Lung (tissue), 12 donors: ENCODE measurements around the gene KRT80. TPM values are rescaled to one million over a fixed set of nuclear protein-coding genes. Genes with fewer than 3 reads are reported as not detected.
A peak's percentile ranks its signal among the peaks of the same experiment; 100 is the strongest.

Source experiments
- ATAC-seq: fragments of 200-7000 bp; cut with Tn5 transposase; one replicate; pipeline ENCODE4 v1.9.1; 2020; ENCODE audit warnings: moderate number of reproducible peaks; ENCODE audit not compliant: insufficient read depth, low FRiP score
- DNase-seq, 3 donors: peaks; one replicate each; pipeline ENCODE4 v3.0.0-alpha.2; 2013 to 2017
- H3K27ac ChIP-seq, 2 donors: one replicate each; pipeline ENCODE4 v1.5.1; 2013; ENCODE audit warnings: mild to moderate bottlenecking in 2 of 2, moderate library complexity in 2 of 2, control low read depth in 1 of 2, inconsistent platforms in 1 of 2, low read depth in 1 of 2, low read length in 1 of 2
- H3K27me3 ChIP-seq, 3 donors: one replicate each; pipeline ENCODE4 v1.5.1; 2013; ENCODE audit warnings: low read length in 2 of 3; ENCODE audit not compliant: control insufficient read depth in 3 of 3, insufficient read depth in 3 of 3
- H3K36me3 ChIP-seq, 4 donors: one replicate each; pipeline ENCODE4 v1.5.1; 2013; ENCODE audit warnings: low read length in 4 of 4, mild to moderate bottlenecking in 1 of 4, moderate library complexity in 1 of 4; ENCODE audit not compliant: control insufficient read depth in 4 of 4, insufficient read depth in 4 of 4
- H3K4me1 ChIP-seq, 5 donors: one replicate each; pipeline ENCODE4 v1.5.1; 2013; ENCODE audit warnings: low read length in 5 of 5, mild to moderate bottlenecking in 2 of 5, moderate library complexity in 1 of 5; ENCODE audit not compliant: control insufficient read depth in 5 of 5, insufficient read depth in 5 of 5
- H3K4me3 ChIP-seq: one replicate; pipeline ENCODE4 v1.5.1; 2013; ENCODE audit warnings: mild to moderate bottlenecking, control low read depth, moderate library complexity
- H3K9ac ChIP-seq, 2 donors: one replicate each; pipeline ENCODE4 v1.5.1; 2013; ENCODE audit warnings: low read length in 2 of 2, control low read depth in 1 of 2; ENCODE audit not compliant: insufficient read depth in 1 of 2
- H3K9me3 ChIP-seq, 4 donors: one replicate each; pipeline ENCODE4 v1.5.1; 2013; ENCODE audit warnings: low read length in 3 of 4, mild to moderate bottlenecking in 1 of 4, moderate library complexity in 1 of 4; ENCODE audit not compliant: control insufficient read depth in 4 of 4, insufficient read depth in 3 of 4
- CTCF ChIP-seq: IDR thresholded peaks from 2 replicates; pipeline ENCODE4 v1.5.1; 2012; ENCODE audit warnings: mild to moderate bottlenecking; ENCODE audit errors: control extremely low read depth, extremely low read depth
- WGBS, 2 donors: extraction: QIAGEN DNeasy Blood & Tissue Kit; methylation state at CpG; one replicate each; pipeline ENCODE4 v1.1.7; 2013; 5-methylcytosine and 5-hydroxymethylcytosine counted together
- polyA plus RNA-seq, 2 donors: library from polyadenylated mRNA; stranded (reverse); fragments of 200-250 nt; gene quantifications; one replicate each; pipeline ENCODE4 v1.2.1, GENCODE V29; 2013
- total RNA-seq, 2 donors: library from RNA; depleted of rRNA in 1 of 2; stranded (reverse); fragments of >200 nt in 1 of 2; gene quantifications; one replicate each; pipeline ENCODE4 v1.2.1, GENCODE V29; 2014 to 2021
- donor health status: control.
- donor health status: control.
- donor health status: Bipolar disorder and iron deficiency.
- donor health status: healthy.
- donor health status: DM: yes; HTN: yes; CAD: no.

The KRT80 gene
- total and polyA plus RNA-seq, 4 donors = 1.8 to 15.5 (median 8.6) TPM

DNA sequence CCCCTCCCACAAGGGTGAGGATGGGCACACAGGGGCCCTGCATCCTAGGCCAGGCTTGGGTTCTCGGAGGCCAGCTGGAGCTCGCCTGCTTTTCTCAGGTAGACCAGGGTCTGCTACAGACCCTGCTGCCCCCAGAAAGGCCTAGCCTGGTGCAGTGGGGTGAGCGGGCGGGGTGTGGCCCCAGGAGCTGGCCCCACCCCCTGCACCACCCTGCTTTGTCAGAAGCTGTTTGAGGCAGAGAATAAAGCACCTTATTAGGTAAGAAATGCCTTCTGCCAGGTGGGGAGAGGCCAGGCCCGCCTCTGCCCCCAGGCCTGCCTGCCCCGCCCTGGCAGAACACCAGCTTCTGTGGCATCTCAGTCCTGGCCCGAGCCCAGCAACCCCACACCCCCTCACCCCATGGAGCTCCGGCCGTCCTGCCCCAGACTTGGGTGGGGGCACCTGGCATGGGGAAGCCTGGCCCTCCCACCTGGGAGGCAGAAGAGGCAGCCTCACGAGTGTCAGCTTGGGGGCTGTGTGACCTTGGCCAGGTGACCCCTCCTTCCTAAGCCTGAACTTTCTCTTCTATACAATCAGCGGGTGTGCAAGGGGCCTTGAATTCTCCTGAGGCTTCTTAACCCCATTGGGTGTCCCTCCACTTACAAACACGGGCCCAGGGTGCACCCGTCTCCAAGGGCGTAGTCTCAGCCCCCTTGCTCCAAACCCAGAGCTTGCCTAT is 43.2 kb downstream of the KRT80 start:
- TF ChIP-seq CTCF = no peak
- 78 to 89% methylated on average over 14 of the region's 14 CpGs for WGBS, 2 donors
- H3K4me3 ChIP-seq = no peak overlapping the region
- H3K27me3 ChIP-seq = no peaks in the 10 kb centered on the region
- no peaks in the 10 kb centered on the region for H3K36me3 ChIP-seq
- peaks cover 0 to 40% (median 11%) of the 10 kb centered on the region in 5 donors for H3K4me1 ChIP-seq
- no peaks in the 10 kb centered on the region for H3K9me3 ChIP-seq
- ATAC-seq (peak; percentile 41), DNase-seq (no peak)
- no peak overlapping the region for H3K9ac ChIP-seq
- H3K27ac ChIP-seq = peak overlapping the region in 1 of 2 donors; percentile 97

- no peak for TF ChIP-seq CTCF
- no peaks in the 10 kb centered on the region for H3K9me3 ChIP-seq
- no peak overlapping the region for H3K4me3 ChIP-seq
- H3K27ac ChIP-seq = peak overlapping the region in 1 of 2 donors; percentile 97
- H3K36me3 ChIP-seq = no peaks in the 10 kb centered on the region
- 91 to 94% methylated on average over 10 of the region's 10 CpGs for WGBS, 2 donors
- no peak for ATAC-seq
- no peak overlapping the region for H3K9ac ChIP-seq
- DNase-seq = no peak
- peaks cover 0 to 44% (median 11%) of the 10 kb centered on the region in 5 donors for H3K4me1 ChIP-seq
- H3K27me3 ChIP-seq = no peaks in the 10 kb centered on the region
Measured at GRCh38 chr12:52147964-52148463, 43.8 kb downstream of the KRT80 start.

- Histone ChIP-seq H3K27ac (peak overlapping the region in 1 of 2 donors; percentile 97), H3K9me3 (no peaks in the 10 kb centered on the region), H3K4me3 (no peak overlapping the region), H3K9ac (no peak overlapping the region), H3K36me3 (no peaks in the 10 kb centered on the region), H3K27me3 (no peaks in the 10 kb centered on the region), H3K4me1 (peaks cover 0 to 44% (median 11%) of the 10 kb centered on the region in 5 donors)
- TF ChIP-seq CTCF = no peak
- 41 to 71% methylated on average over 17 of the region's 17 CpGs for WGBS, 2 donors
- DNase-seq = peak in 1 of 3 donors; percentile 35
- ATAC-seq = peak; percentile 70
Measured at GRCh38 chr12:52147367-52147963, 44.3 kb downstream of the KRT80 start.
